ENCODE measurements around the gene MGAT3.

DNA sequence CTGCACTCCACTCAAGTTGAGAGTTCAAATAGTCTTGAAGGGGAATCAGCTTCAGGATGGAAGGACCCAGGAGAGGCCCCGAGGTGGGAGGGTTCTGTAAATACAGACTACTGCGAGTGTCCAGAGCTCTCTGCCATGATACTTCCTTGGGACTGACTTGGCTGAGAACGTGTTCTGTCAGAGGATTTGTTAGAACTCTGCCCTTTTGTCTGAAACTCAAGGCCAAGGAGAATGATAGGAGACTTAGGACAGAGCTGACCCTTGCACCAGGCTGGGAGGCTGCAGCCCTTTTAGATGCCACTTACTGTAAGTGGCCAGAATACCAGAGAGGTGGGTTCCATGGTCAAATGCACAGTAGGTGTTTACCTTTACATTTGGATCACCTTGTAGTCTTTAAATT, 60.7 kb downstream of the MGAT3 start:
- no peak for TF ChIP-seq CTCF (IDR thresholded peaks at IDR 0.05)
- TF ChIP-seq EZH2 (IDR thresholded peaks at IDR 0.05; ENCODE audit: borderline replicate concordance, insufficient read depth, low read depth, low read length, poor library complexity, severe bottlenecking) = no peak
